ENCODE measurements around the gene KLHDC4. TPM values are rescaled to one million over a fixed set of nuclear protein-coding genes. Genes with fewer than 3 reads are reported as not detected.
"Not testable (repeated sequence)": the region's sequence is repeated elsewhere in the genome, so short reads cannot be mapped to it uniquely, and the experiment has no call there.

KLHDC4 gene
- 27.7 TPM for total RNA-seq

DNA sequence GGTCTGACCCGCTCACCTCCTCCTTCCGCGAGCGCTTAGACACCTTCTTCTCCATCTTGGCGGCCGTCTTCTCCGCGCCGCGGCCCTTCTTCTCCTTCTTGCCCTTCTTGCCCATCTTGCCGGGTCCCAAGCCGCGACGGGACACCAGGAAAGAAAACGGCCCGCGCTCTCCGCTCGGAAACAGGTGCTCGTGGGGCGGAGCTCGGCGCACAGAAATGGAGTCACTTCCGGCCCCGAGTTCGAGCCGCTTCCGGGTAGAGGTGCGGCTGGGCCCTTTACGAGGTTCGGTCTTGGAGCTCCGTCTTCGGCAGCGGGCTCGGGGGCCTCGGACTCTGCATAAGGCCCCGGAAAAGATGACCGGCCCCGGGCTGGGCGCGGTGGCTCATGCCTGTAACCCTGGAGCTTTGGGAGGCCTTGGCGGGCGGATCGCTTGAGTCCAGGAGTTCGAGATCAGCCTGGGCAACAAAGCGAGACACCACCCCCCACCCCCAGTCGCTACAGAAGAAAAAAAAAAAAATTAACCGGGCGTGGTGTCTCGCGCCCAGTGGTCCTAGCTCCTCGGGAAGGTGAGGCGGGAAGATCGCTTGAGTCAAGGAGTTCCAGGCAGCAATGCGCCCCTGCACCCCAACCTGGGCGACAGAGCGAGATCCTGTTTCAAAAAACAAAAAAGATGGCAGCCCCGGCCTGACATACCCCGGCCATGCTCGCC, at the start of gene KLHDC4:
KLHDC4 (minus strand) TSS at position 211 of the 709 bp plus-strand sequence; CDS start at position 115, 96 bp downstream.
- peak; percentile 74 to 91 (median 86) for DNase-seq (ENCODE audit: low read depth in 2 of 3, low spot score in 2 of 3)

- no peak for DNase-seq (ENCODE audit: low read depth in 2 of 3, low spot score in 2 of 3)
These were observed 49.8 kb upstream of the KLHDC4 start for GRCh38 chr16:87815567-87815966.

DNA sequence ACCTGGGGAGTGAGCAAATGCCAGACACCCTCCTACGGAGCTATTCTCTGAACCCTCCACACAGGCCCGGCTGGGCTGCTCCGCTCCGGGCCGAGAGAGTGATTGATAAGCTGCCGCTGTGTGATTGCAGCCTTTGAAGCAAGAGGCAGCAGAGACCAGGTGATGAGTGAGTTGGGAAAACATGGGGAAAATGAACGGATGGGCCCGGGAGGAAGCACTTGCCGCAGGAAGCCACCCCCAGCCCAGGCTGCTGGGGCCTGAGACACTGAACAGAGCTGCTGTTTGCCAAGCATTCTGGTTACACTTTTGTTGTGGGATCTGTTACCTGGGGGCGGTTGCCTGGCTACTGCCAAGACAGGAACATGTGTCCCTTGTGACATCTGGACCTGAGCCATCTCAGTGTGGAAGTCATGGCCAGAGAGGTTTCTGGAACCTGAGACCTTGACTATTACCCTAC, 46.4 kb upstream of the KLHDC4 start:
- no peak for DNase-seq (ENCODE audit: low read depth in 2 of 3, low spot score in 2 of 3)

GRCh38 chr16:87811454-87811853, 45.7 kb upstream of the KLHDC4 start:
- not testable (repeated sequence) for DNase-seq (ENCODE audit: low read depth in 2 of 3, low spot score in 2 of 3)

- DNase-seq (ENCODE audit: low read depth in 2 of 3, low spot score in 2 of 3): no peak
These were observed 43.5 kb upstream of the KLHDC4 start for GRCh38 chr16:87809150-87809902.

- DNase-seq (ENCODE audit: low read depth in 2 of 3, low spot score in 2 of 3): no peak
These were observed 42.3 kb upstream of the KLHDC4 start for GRCh38 chr16:87808108-87808507.

- DNase-seq (ENCODE audit: low read depth in 2 of 3, low spot score in 2 of 3): peak in 2 of 3 donors; percentile 76 to 81
These were observed 41.1 kb upstream of the KLHDC4 start for GRCh38 chr16:87806641-87807546.

DNA sequence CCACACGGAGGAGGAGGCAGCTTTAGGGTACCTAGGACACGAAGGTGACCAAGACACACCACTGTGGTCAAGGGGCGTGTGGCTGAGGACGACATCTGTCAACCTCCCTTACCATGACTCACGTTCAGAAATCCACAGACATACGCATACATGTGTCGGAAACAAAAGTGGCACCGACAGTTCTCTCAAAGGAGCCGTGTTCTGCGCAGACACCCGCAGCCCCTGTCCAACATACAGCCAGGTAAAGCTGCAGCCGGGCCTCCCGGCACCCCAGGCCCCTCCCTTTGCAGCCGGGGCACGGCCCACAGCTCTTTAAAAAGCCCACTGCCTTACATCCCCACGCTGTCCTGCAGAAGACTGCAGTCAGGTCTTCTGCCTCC, 40.5 kb upstream of the KLHDC4 start:
- DNase-seq (ENCODE audit: low read depth in 2 of 3, low spot score in 2 of 3): no peak

GRCh38 chr16:87803385-87803784, 37.6 kb upstream of the KLHDC4 start:
- no peak for DNase-seq (ENCODE audit: low read depth in 2 of 3, low spot score in 2 of 3)

- DNase-seq (ENCODE audit: low read depth in 2 of 3, low spot score in 2 of 3): no peak
These were observed 36.9 kb upstream of the KLHDC4 start for GRCh38 chr16:87802670-87803069.

- DNase-seq (ENCODE audit: low read depth in 2 of 3, low spot score in 2 of 3): peak in 1 of 3 donors; percentile 49
These were observed 36.0 kb upstream of the KLHDC4 start for GRCh38 chr16:87801679-87802259.

DNA sequence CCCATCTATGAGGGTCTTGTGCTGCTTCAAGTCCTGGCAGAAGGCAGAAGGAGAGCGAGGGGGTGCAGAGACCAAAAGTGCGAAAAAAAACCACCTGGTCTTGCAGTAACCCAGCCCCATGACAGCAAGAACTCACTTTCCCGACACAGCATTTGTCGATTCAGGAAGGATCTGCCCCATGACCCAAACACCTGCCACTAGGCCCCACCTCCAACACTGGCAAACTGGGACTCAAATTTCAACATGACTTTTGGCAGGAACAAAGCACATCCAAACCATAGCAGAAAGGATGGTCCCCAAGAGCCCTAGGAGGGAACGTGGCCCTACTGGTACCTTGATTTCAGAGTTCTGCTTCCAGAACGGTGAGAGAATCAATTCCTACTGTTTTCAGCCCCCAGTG, 34.7 kb upstream of the KLHDC4 start:
- no peak for DNase-seq (ENCODE audit: low read depth in 2 of 3, low spot score in 2 of 3)

GRCh38 chr16:87795336-87795735, 29.6 kb upstream of the KLHDC4 start:
- DNase-seq (ENCODE audit: low read depth in 2 of 3, low spot score in 2 of 3): no peak

GRCh38 chr16:87794485-87795078, 28.8 kb upstream of the KLHDC4 start:
- no peak for DNase-seq (ENCODE audit: low read depth in 2 of 3, low spot score in 2 of 3)

GRCh38 chr16:87792205-87792565, 26.4 kb upstream of the KLHDC4 start:
- DNase-seq (ENCODE audit: low read depth in 2 of 3, low spot score in 2 of 3): no peak

DNA sequence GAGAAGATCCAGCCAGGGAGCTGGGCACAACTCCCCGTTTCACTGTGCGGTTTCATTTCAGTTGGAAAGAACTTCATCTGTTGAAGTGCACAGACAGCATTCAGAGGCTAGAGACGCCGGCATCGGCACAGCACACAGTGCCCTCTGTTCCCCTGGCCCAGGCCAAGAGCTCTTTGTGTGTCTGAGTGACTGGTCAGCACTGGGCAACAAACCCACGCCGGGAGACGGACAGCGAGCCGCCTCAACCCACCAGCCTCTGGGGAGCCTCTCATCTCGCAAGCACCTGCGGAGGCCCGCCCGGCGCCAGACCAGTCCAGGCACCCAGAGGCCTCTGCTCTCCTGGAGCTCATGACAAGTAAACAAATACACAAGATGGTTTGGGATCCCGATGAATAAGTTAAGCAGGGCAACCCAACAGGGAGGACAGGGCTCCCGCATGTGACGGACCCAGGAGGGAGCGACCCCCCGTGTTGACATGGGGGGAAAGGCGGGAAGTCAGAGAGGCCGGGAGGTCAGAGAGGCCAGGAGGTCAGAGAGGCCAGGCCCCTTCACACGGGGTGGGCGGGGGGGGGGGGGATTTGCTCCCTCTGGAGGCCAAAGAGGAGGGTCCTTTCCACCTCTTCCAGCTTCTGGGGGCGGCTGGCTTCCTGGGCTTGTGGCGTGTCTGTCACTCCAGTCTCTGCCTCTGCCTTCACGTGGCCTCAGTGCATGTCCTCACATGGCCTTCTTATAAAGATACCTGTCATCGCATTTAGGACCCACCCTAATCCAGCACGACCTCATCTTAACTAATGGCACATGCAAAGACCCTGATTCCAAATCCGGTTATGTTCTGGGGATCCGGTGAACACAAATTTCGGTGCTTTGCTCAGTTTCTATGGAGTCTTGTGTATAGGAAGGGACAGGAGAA, 25.8 kb upstream of the KLHDC4 start:
- DNase-seq (ENCODE audit: low read depth in 2 of 3, low spot score in 2 of 3): no peak

DNA sequence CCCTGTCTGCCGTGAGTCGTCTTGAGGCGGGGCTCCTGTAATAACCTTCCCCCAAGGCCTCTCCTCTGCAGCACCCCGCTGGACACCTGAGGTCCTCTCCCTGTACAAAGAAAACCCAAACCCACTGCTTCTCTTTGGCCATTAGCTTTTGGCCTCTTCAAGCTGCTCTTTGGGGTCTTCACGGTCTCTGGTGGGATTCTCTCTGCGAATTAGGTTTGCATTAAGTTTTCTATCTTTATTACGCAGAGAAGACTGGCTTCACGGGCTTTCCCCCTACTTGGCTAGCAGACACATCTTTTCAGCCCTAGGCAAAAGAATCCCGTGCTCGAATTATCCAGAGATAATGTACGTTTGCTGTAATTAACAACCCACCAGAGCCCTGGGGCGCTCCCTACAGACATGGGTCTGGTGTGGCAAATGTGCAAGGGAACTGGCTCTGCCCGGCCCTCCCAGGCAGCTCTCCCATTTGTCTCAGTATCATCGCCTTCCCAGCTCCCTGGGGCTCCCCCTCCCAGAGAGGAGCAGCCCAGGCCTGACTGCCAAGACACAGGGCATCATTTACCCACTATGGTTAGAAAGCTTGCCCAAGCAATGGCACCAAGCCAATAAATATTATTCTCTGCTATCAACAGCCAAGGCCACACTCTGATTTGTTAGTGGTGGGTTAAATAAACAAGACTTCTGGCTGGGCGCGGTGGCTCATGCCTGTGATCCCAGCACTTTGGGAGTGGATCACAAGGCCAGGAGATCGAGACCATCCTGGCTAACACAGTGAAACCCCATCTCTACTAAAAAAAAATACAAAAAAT, 24.7 kb upstream of the KLHDC4 start:
- no peak for DNase-seq (ENCODE audit: low read depth in 2 of 3, low spot score in 2 of 3)

Data from hematopoietic multipotent progenitor cell (in vitro differentiated cells).